SK-N-SH treated with all-trans-retinoic acid at 6 μM for 48 hours (cell line): Measurements from ENCODE around the gene LBHD2.

Experiments used
- ATAC-seq: fragments of 200-7000 bp; cut with Tn5 transposase; 3 replicates; pipeline ENCODE4 v1.9.1; 2020; ENCODE audit warnings: mild to moderate bottlenecking, moderate library complexity
- BACH2 ChIP-seq: fragments of 250-450 bp; sonication (Bioruptor Pico); IDR thresholded peaks from 2 replicates; pipeline ENCODE4 v1.9.0; 2021; ENCODE audit warnings: mild to moderate bottlenecking, borderline replicate concordance
- CSDC2 ChIP-seq: fragments of 250-450 bp; sonication (Bioruptor Pico); IDR thresholded peaks from 2 replicates; pipeline ENCODE4 v1.5.0; 2020; ENCODE audit warnings: mild to moderate bottlenecking, moderate library complexity
- ESRRG ChIP-seq: fragments of 250-450 bp; sonication (Bioruptor Pico); IDR thresholded peaks from 2 replicates; pipeline ENCODE4 v1.6.1; 2021; ENCODE audit warnings: mild to moderate bottlenecking
- GLIS3 ChIP-seq: fragments of 250-450 bp; sonication (Bioruptor Pico); IDR thresholded peaks from 2 replicates; pipeline ENCODE4 v1.5.0; 2020; ENCODE audit warnings: mild to moderate bottlenecking, moderate library complexity
- OSR1 ChIP-seq: fragments of 250-450 bp; sonication (Bioruptor Pico); IDR thresholded peaks from 2 replicates; pipeline ENCODE4 v1.8.0; 2022; ENCODE audit warnings: moderate library complexity, mild to moderate bottlenecking, inconsistent platforms
- RARB ChIP-seq: fragments of 250-450 bp; sonication (Bioruptor Pico); IDR thresholded peaks from 2 replicates; pipeline ENCODE4 v1.8.0; 2021; ENCODE audit warnings: mild to moderate bottlenecking, moderate library complexity
- SNAI2 ChIP-seq: fragments of 250-450 bp; sonication (Bioruptor Pico); IDR thresholded peaks from 2 replicates; pipeline ENCODE4 v1.5.0; 2020; ENCODE audit warnings: mild to moderate bottlenecking, moderate library complexity
- TCF4 ChIP-seq: fragments of 250-450 bp; sonication (Bioruptor Pico); IDR thresholded peaks from 2 replicates; pipeline ENCODE4 v1.8.0; 2021; ENCODE audit warnings: mild to moderate bottlenecking, moderate library complexity, borderline replicate concordance
- TOX ChIP-seq: fragments of 250-450 bp; sonication (Bioruptor Pico); IDR thresholded peaks from 2 replicates; pipeline ENCODE4 v1.8.0; 2021; ENCODE audit warnings: mild to moderate bottlenecking, moderate library complexity, borderline replicate concordance
- ZC3H10 ChIP-seq: fragments of 250-450 bp; sonication (Bioruptor Pico); IDR thresholded peaks from 2 replicates; pipeline ENCODE4 v1.5.1; 2021; ENCODE audit warnings: mild to moderate bottlenecking, moderate library complexity
- ZFP3 ChIP-seq: fragments of 250-450 bp; sonication (Bioruptor Pico); IDR thresholded peaks from 2 replicates; pipeline ENCODE4 v1.5.0; 2020; ENCODE audit warnings: mild to moderate bottlenecking, moderate library complexity
- ZNF70 ChIP-seq: fragments of 450-650 bp; formaldehyde crosslinking; IDR thresholded peaks from 2 replicates; pipeline ENCODE4 v1.5.0; 2020; ENCODE audit warnings: mild to moderate bottlenecking, moderate library complexity
- ZNF8 ChIP-seq: fragments of 450-650 bp; formaldehyde crosslinking; IDR thresholded peaks from 2 replicates; pipeline ENCODE4 v1.5.0; 2020; ENCODE audit warnings: mild to moderate bottlenecking, moderate library complexity
- TF ChIP-seq, protein P1 (sequence below): fragments of 250-450 bp; sonication (Bioruptor Pico); IDR thresholded peaks from 2 replicates; pipeline ENCODE4 v1.5.1; 2021; ENCODE audit warnings: mild to moderate bottlenecking, moderate library complexity
- TF ChIP-seq, protein P2 (sequence below): fragments of 250-450 bp; sonication (Bioruptor Pico); IDR thresholded peaks from 2 replicates; pipeline ENCODE4 v1.8.0; 2020; ENCODE audit warnings: mild to moderate bottlenecking, moderate library complexity, borderline replicate concordance
- TF ChIP-seq, protein P3 (sequence below): fragments of 250-450 bp; sonication (Bioruptor Pico); IDR thresholded peaks from 2 replicates; pipeline ENCODE4 v1.5.1; 2020; ENCODE audit warnings: low read depth, mild to moderate bottlenecking, moderate library complexity
- TF ChIP-seq, protein P4 (sequence below): fragments of 250-450 bp; sonication (Bioruptor Pico); IDR thresholded peaks from 2 replicates; pipeline ENCODE4 v1.8.0; 2021; ENCODE audit warnings: low read depth, mild to moderate bottlenecking, moderate library complexity, borderline replicate concordance

LBHD2 gene

DNA sequence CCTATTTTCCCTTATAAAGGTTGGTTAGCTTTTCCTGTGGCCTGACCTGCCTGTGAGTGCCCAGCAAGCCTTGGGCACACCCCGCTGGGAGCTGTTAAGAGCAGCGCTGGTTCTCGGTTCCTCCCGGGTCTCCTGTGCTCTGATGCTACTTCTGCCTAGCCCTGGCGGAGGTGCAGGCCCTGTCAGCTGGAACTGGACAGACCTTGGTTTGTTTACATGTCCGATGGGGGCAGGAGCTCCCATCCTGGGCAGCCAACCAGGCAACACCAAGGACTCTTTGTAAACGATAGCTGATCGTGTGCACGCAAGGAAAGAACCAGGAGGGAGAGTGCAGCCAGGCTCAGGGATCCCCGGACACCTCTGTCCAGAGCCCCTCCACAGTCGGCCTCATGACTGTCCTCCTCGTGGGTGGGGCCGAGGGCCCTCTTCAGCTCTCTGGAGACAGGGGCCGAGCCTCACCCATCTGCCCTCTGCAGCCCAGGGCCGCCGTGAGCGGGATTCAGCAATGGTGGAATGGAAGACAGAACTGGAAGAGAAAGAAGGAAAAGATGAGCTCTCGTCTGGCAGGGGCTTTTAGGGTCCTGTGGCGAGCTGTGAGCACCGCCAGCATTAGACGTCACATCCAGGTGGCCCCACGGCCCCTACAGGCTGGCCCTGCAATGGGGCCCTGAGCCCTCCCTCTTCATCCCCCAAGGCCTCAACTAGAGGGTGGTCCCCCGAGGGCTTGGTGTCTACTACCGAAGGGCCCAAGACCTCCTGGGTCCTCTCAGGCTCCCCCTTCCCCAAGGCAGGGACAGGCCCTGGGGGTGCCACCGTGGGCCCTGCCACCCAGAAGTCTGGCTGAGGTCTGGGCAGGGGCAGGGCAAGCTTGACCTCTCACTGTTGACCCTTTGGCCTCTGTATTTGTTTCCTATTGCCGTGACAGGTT lies 51.6 kb downstream of the LBHD2 start:
- no peak for ATAC-seq
- TF ChIP-seq ZNF8 (CRISPR knock-in tag), result no peak
- TF ChIP-seq, protein P1, sequence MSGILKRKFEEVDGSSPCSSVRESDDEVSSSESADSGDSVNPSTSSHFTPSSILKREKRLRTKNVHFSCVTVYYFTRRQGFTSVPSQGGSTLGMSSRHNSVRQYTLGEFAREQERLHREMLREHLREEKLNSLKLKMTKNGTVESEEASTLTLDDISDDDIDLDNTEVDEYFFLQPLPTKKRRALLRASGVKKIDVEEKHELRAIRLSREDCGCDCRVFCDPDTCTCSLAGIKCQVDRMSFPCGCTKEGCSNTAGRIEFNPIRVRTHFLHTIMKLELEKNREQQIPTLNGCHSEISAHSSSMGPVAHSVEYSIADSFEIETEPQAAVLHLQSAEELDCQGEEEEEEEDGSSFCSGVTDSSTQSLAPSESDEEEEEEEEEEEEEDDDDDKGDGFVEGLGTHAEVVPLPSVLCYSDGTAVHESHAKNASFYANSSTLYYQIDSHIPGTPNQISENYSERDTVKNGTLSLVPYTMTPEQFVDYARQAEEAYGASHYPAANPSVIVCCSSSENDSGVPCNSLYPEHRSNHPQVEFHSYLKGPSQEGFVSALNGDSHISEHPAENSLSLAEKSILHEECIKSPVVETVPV, result no peak
- TF ChIP-seq, protein P2, sequence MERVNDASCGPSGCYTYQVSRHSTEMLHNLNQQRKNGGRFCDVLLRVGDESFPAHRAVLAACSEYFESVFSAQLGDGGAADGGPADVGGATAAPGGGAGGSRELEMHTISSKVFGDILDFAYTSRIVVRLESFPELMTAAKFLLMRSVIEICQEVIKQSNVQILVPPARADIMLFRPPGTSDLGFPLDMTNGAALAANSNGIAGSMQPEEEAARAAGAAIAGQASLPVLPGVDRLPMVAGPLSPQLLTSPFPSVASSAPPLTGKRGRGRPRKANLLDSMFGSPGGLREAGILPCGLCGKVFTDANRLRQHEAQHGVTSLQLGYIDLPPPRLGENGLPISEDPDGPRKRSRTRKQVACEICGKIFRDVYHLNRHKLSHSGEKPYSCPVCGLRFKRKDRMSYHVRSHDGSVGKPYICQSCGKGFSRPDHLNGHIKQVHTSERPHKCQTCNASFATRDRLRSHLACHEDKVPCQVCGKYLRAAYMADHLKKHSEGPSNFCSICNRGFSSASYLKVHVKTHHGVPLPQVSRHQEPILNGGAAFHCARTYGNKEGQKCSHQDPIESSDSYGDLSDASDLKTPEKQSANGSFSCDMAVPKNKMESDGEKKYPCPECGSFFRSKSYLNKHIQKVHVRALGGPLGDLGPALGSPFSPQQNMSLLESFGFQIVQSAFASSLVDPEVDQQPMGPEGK (CRISPR knock-in tag), result no peak
- TF ChIP-seq, protein P3, sequence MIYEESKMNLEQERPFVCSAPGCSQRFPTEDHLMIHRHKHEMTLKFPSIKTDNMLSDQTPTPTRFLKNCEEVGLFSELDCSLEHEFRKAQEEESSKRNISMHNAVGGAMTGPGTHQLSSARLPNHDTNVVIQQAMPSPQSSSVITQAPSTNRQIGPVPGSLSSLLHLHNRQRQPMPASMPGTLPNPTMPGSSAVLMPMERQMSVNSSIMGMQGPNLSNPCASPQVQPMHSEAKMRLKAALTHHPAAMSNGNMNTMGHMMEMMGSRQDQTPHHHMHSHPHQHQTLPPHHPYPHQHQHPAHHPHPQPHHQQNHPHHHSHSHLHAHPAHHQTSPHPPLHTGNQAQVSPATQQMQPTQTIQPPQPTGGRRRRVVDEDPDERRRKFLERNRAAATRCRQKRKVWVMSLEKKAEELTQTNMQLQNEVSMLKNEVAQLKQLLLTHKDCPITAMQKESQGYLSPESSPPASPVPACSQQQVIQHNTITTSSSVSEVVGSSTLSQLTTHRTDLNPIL (CRISPR knock-in tag), result no peak
- no peak for TF ChIP-seq OSR1 (CRISPR knock-in tag)
- no peak for TF ChIP-seq BACH2 (CRISPR knock-in tag)
- no peak for TF ChIP-seq GLIS3
- no peak for TF ChIP-seq TOX (CRISPR knock-in tag)
- TF ChIP-seq SNAI2 (CRISPR knock-in tag), result no peak
- TF ChIP-seq ZNF70 (CRISPR knock-in tag), result no peak
- TF ChIP-seq ZC3H10 (CRISPR knock-in tag), result no peak

DNA sequence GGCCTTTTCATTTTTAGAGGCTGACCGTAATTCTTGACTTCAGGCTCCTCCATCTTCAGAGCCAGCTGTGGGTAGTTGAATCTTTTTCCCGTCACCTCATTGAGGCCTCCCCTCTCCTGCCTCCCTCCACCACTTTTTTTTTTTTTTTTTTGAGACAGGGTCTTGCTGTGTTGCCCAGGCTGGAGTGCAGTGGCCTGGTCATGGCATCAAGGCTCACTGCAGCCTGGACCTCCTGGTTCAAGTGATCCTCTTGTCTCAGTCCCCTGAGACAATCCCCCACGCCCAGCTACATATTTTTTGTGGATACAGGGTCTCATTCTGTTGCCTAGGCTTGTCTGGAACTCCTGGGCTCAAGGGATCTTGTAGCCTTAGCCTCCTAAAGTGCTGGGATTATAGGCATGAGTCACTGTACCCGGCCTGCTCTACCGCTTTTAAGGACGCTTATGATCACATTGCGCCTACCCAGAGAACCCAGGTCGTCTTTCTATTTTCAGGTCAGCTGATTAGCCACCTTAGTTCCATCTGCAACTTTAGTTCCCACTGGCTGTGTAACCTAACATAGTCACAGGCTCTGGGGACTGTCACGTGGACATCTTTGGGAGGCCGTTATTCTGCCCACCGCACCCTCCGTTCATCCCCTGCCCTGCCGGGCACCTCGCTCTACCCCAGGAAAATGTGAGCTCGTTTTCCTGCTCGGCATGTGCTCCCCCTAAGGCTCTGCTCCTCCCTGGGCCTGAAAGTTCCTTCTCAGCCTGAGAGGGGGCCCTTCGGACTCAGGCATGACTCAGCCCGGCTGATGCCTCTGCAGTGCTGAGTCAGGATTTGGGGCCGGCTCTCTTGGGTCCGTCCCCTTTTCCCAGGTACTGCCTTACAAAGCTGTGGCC lies 52.6 kb downstream of the LBHD2 start:
- peak; percentile 90 for ATAC-seq
- TF ChIP-seq CSDC2 (CRISPR knock-in tag) (no peak), ZNF8 (CRISPR knock-in tag) (no peak), OSR1 (CRISPR knock-in tag) (0 out of 2 replicates have a peak, but pooled peaks have one; percentile 13)

DNA sequence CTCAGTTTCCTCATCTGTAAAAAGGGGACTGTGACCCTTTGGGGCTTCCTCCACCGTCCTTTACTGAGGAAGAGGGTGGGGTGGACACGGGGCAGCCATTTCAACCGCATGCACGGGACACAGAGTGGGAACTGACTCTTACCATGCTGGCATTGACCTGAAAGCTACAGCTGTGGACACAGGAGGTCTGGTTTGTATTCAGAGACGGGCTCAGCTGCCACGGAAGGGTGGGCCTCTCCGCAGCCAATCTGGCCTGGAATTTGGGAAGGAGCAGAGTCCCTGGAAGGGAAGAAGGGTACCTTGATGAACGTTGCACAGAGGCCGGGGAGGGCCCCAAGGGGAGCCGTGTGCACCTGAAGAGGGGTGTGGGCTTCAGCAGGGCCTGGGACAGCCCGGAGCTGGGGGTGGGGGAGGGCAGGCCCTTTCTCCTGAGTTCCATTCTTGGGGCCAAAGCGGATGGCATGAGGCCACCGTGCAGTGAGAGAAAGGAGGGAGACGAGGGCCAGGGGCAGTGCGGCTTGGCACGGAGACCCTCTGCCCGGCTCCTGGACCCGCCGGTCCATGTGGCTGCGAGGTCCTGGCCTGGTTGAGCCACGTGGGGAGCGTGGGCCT lies 53.8 kb downstream of the LBHD2 start:
- TF ChIP-seq ZNF70 (CRISPR knock-in tag), result no peak
- TF ChIP-seq, protein P3 (CRISPR knock-in tag), result no peak
- TF ChIP-seq, protein P4, sequence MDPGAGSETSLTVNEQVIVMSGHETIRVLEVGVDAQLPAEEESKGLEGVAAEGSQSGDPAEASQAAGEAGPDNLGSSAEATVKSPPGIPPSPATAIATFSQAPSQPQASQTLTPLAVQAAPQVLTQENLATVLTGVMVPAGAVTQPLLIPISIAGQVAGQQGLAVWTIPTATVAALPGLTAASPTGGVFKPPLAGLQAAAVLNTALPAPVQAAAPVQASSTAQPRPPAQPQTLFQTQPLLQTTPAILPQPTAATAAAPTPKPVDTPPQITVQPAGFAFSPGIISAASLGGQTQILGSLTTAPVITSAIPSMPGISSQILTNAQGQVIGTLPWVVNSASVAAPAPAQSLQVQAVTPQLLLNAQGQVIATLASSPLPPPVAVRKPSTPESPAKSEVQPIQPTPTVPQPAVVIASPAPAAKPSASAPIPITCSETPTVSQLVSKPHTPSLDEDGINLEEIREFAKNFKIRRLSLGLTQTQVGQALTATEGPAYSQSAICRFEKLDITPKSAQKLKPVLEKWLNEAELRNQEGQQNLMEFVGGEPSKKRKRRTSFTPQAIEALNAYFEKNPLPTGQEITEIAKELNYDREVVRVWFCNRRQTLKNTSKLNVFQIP (CRISPR knock-in tag), result no peak
- TF ChIP-seq TCF4 (CRISPR knock-in tag), result no peak
- no peak for TF ChIP-seq ESRRG (CRISPR knock-in tag)
- no peak for TF ChIP-seq ZFP3 (CRISPR knock-in tag)
- no peak for TF ChIP-seq ZC3H10 (CRISPR knock-in tag)
- TF ChIP-seq RARB (CRISPR knock-in tag), result no peak
- ATAC-seq, result no peak
